GM12878 (cell line): Measurements from ENCODE around the gene DNAH8. TPM values are rescaled to one million over a fixed set of nuclear protein-coding genes. Genes with fewer than 3 reads are reported as not detected.

Experiments
- ATAC-seq: fragments of 200-7000 bp; cut with Tn5 transposase; 3 replicates; pipeline ENCODE4 v1.9.1; 2020; ENCODE audit warnings: mild to moderate bottlenecking, moderate library complexity
- BruUV-seq: library from RNA; stranded (reverse); fragments of 400-500 nt; replicated peaks from 2 replicates; lab custom pipeline; 2021; lab: Mats Ljungman, UMichigan
- CTCF ChIA-PET: fragments of 300-600 bp; sonication (Branson Sonifier 250); formaldehyde crosslinking; extraction: SDS; loops from one replicate; lab custom pipeline; 2021; ENCODE audit warnings: inconsistent platforms; lab: Yijun Ruan, JAX
- POLR2A ChIA-PET: fragments of 350-600 bp; formaldehyde crosslinking; extraction: SDS; loops from one replicate; lab custom pipeline; 2021; ENCODE audit warnings: inconsistent platforms; lab: Charles Lee
- RAD21 ChIA-PET: fragments of 300-600 bp; sonication (Branson Sonifier 250); formaldehyde crosslinking; loops from one replicate; lab custom pipeline; 2023; ENCODE audit warnings: antibody characterized with exemption; ENCODE audit not compliant: unreplicated experiment; lab: Charles Lee
- SMC1A ChIA-PET: fragments of 300-600 bp; sonication (Branson Sonifier 250); formaldehyde crosslinking; loops from one replicate; lab custom pipeline; 2023; ENCODE audit not compliant: unreplicated experiment, uncharacterized antibody; lab: Charles Lee
- DNase-seq: peaks from one replicate; pipeline ENCODE4 v3.0.0-alpha.2; 2011; ENCODE audit warnings: low read depth, low spot score
- FAIRE-seq: peaks from 3 replicates; lab custom pipeline; 2011; peaks lifted over from hg19 to GRCh38; lab: Jason Lieb, UNC
- H2AFZ ChIP-seq: 2 replicates; pipeline ENCODE4 v1.6.0; 2011; ENCODE audit warnings: low read depth, low read length, control low read depth; ENCODE audit not compliant: control insufficient read depth
- H3K27ac ChIP-seq: 2 replicates; pipeline ENCODE4 v1.5.1; 2011; ENCODE audit warnings: control low read depth; ENCODE audit not compliant: control insufficient read depth, insufficient read depth
- H3K27me3 ChIP-seq, 2 experiments: replicated peaks in 1 of 2; 2 replicates each; pipeline versions ENCODE4 v1.6.0 to v1.6.1; 2011; ENCODE audit warnings: low read length in 1 of 2; ENCODE audit not compliant: control insufficient read depth in 2 of 2, insufficient read depth in 2 of 2
- H3K36me3 ChIP-seq, 2 experiments: 2 replicates each; pipeline ENCODE4 v1.5.1; 2011; ENCODE audit warnings: low read length in 1 of 2; ENCODE audit not compliant: control insufficient read depth in 2 of 2, insufficient read depth in 2 of 2
- H3K4me1 ChIP-seq: 2 replicates; pipeline ENCODE4 v1.6.1; 2011; ENCODE audit warnings: mild to moderate bottlenecking, low read length, moderate library complexity, mixed read lengths; ENCODE audit not compliant: control insufficient read depth, insufficient read depth
- H3K4me2 ChIP-seq: 2 replicates; pipeline ENCODE4 v1.6.0; 2011; ENCODE audit warnings: control low read depth; ENCODE audit not compliant: control insufficient read depth, insufficient read depth
- H3K4me3 ChIP-seq: fragments of 200-600 bp; sonication (generic); 2 replicates; pipeline ENCODE4 v1.5.1; 2016
- H3K79me2 ChIP-seq: 2 replicates; pipeline ENCODE4 v1.6.0; 2011; ENCODE audit warnings: low read length; ENCODE audit not compliant: control insufficient read depth, insufficient read depth
- H3K9ac ChIP-seq: 2 replicates; pipeline ENCODE4 v1.8.0; 2011; ENCODE audit warnings: low read length, control low read depth, mixed read lengths; ENCODE audit not compliant: control insufficient read depth, insufficient read depth
- H3K9me3 ChIP-seq: replicated peaks from 3 replicates; pipeline ENCODE4 v1.5.1; 2011; ENCODE audit warnings: mild to moderate bottlenecking, low read length; ENCODE audit not compliant: control insufficient read depth, insufficient read depth
- H4K20me1 ChIP-seq: 2 replicates; pipeline ENCODE4 v1.6.0; 2011; ENCODE audit not compliant: control insufficient read depth, insufficient read depth
- FOS ChIP-seq: IDR thresholded peaks from 3 replicates; pipeline ENCODE4 v1.6.1; 2011; ENCODE audit warnings: borderline replicate concordance; ENCODE audit not compliant: insufficient read length; ENCODE audit errors: extremely low read depth
- SREBF2 ChIP-seq: IDR thresholded peaks from 2 replicates; pipeline ENCODE4 v1.6.1; 2012; ENCODE audit warnings: mild to moderate bottlenecking, low read length
- WGBS: methylation state at CpG from one replicate; pipeline ENCODE4 v1.1.6; 2016; ENCODE audit warnings: low lambda C conversion rate; ENCODE audit not compliant: insufficient replicate concordance, insufficient coverage; ENCODE audit errors: missing lambda C conversion rate; 5-methylcytosine and 5-hydroxymethylcytosine counted together
- in situ Hi-C: fragments of 300-500 bp; cut with MboI; formaldehyde crosslinking; loops from 9 replicates; pipeline ENCODE4 v1.14.3; 2018; ENCODE audit warnings: mixed read lengths
- intact Hi-C: fragments of 100-400 bp; cut with micrococcal nuclease; formaldehyde crosslinking; loops from one replicate; pipeline ENCODE4 v1.14.2; 2022; ENCODE audit not compliant: unreplicated experiment
- polyA plus RNA-seq, 11 experiments: library from polyadenylated mRNA; depleted of rRNA in 4 of 11; unstranded in 6 of 11; stranded (reverse) in 5 of 11; fragments of >200 nt; fragmentation: Nextera tagmentation in 4 of 11; fragmentation: Illumina TruSeq in 1 of 11; extraction: Ambion mirVana in 4 of 11; extraction: Trizol in 1 of 11; gene quantifications; 1 replicate in 1 of 11; 2 replicates in 10 of 11; pipeline versions ENCODE4 v1.2.1 to v1.2.3, GENCODE V29; 2011 to 2016; ENCODE audit warnings: inconsistent platforms in 2 of 11, missing spikeins in 2 of 11, low read depth in 1 of 11
- total RNA-seq, 4 experiments: library from RNA; depleted of rRNA in 3 of 4; stranded (reverse); fragments of >200 nt in 3 of 4; fragmentation: Illumina TruSeq in 1 of 4; extraction: Trizol in 1 of 4; gene quantifications; 2 replicates each; pipeline versions ENCODE4 v1.2.1 to v1.2.3, GENCODE V29; 2013 to 2021
- TF ChIP-seq, protein P1 (sequence below): fragments of 450-650 bp; IDR thresholded peaks from 2 replicates; pipeline ENCODE4 v1.6.1; 2017; ENCODE audit warnings: mild to moderate bottlenecking
- TF ChIP-seq, protein P2 (sequence below): IDR thresholded peaks from 2 replicates; pipeline ENCODE4 v1.6.1; 2011; ENCODE audit warnings: mild to moderate bottlenecking, low read depth, low read length, moderate library complexity; ENCODE audit not compliant: insufficient replicate concordance

Gene DNAH8
- total and polyA plus RNA-seq, 10 of the 15 experiments (the other 5 are each of a cell fraction or from before 2014, with no cell fraction given) = 0.02 to 0.34 (median 0.10) TPM; not detected in 3

DNA sequence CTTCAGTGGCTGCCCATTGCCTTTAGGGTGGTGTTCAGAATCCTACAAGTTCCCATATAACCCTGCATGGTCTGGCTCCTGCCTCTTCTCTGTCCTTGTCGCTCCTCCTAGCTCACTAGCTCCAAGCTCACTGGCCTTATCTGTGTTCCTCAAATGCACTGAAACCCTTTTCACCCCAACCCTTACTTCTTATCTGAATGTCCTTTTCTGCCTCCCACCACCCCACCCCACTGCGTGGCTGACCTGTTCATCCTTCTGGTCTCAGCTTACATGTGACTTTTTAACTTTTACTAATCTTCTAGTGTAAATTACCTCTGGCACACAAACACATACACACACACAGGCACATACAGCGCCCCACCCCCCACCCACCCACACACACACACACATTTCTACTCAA lies 292.5 kb downstream of the DNAH8 start:
- no peaks in the 10 kb centered on the region for H3K36me3 ChIP-seq
- no peaks in the 10 kb centered on the region for H3K79me2 ChIP-seq
- H2AFZ ChIP-seq = no peak overlapping the region
- H3K4me3 ChIP-seq = no peak overlapping the region
- no peaks in the 10 kb centered on the region for H3K4me1 ChIP-seq
- ChIA-PET SMC1A (no interaction called here), CTCF (no interaction called here), POLR2A (no interaction called here), RAD21 (no interaction called here)
- H3K4me2 ChIP-seq = no peak overlapping the region
- BruUV-seq = no TSS peak
- FAIRE-seq = no peak
- TF ChIP-seq SREBF2 (no peak), FOS (no peak)
- TF ChIP-seq, protein P1, sequence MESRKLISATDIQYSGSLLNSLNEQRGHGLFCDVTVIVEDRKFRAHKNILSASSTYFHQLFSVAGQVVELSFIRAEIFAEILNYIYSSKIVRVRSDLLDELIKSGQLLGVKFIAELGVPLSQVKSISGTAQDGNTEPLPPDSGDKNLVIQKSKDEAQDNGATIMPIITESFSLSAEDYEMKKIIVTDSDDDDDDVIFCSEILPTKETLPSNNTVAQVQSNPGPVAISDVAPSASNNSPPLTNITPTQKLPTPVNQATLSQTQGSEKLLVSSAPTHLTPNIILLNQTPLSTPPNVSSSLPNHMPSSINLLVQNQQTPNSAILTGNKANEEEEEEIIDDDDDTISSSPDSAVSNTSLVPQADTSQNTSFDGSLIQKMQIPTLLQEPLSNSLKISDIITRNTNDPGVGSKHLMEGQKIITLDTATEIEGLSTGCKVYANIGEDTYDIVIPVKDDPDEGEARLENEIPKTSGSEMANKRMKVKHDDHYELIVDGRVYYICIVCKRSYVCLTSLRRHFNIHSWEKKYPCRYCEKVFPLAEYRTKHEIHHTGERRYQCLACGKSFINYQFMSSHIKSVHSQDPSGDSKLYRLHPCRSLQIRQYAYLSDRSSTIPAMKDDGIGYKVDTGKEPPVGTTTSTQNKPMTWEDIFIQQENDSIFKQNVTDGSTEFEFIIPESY = no peak
- TF ChIP-seq, protein P2, sequence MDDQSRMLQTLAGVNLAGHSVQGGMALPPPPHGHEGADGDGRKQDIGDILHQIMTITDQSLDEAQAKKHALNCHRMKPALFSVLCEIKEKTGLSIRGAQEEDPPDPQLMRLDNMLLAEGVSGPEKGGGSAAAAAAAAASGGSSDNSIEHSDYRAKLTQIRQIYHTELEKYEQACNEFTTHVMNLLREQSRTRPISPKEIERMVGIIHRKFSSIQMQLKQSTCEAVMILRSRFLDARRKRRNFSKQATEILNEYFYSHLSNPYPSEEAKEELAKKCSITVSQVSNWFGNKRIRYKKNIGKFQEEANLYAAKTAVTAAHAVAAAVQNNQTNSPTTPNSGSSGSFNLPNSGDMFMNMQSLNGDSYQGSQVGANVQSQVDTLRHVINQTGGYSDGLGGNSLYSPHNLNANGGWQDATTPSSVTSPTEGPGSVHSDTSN = no peak
- no peaks in the 10 kb centered on the region; a peak in 1 of 4 replicates for H3K27me3 ChIP-seq
- no peak overlapping the region for H3K9ac ChIP-seq
- no peaks in the 10 kb centered on the region for H3K9me3 ChIP-seq
- 42% methylated on average over 3 of the region's 3 CpGs for WGBS
- no peak for DNase-seq
- no peak for ATAC-seq
- in situ Hi-C loops = no loop called here
- no peak overlapping the region for H3K27ac ChIP-seq
- H4K20me1 ChIP-seq = no peaks in the 10 kb centered on the region; the same call in 1 of the 2 replicates
- intact Hi-C loops = no loop called here
